CD4-positive, alpha-beta T cell treated with Interleukin-2 at 100 ng/mL for 4 hours (primary cell): ENCODE data around the gene TM9SF3.

Source experiments
- DNase-seq: peaks from one replicate; pipeline ENCODE4 v3.0.0-alpha.2; 2020; ENCODE audit warnings: low spot score

Gene TM9SF3

DNA sequence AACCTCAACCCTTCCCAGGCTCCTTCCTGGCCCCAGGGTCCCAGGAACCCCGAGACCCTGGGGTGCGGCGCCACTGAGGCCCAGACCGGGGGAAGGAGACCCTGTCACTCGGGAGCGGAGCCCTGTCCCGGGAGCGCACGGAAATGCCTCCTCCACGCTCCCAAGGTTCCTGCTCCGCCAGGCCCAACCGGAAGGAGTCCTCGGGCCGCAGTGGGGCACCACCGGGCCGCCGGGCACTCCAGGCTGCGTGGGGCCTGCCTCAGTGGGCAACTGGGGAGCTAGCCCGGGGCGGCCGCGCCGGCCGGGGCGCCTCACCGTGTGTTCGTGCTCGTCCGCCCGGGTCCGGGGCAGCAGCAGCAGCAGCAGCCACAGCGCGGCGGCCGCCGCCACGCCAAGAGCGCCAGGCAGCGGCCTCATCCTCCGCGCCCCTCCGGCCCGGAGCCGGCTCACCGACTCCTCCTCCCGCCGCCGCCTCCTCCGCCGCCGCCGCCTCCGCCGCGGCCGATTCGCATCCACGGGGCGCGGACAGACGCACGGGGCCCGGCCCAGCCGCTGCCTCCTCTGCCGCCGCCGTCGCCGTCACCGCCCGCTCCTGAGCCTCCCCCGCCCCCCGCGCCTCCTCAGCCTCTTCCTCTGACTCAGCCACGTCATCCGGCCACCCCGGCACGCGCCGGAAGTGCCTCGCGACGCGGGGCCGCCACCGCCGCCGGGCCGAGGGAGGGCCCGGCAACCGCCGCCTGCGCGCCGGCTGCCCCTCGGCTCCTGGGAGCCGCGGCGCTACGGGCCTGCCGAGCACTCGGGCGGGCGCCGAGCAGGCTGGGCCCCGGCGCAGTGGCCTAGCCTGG is at the start of gene TM9SF3:
TM9SF3 (minus strand) TSS at position 594 of the 845 bp plus-strand sequence; CDS start at position 417, 177 bp downstream.
- DNase-seq: peak; percentile 92

DNA sequence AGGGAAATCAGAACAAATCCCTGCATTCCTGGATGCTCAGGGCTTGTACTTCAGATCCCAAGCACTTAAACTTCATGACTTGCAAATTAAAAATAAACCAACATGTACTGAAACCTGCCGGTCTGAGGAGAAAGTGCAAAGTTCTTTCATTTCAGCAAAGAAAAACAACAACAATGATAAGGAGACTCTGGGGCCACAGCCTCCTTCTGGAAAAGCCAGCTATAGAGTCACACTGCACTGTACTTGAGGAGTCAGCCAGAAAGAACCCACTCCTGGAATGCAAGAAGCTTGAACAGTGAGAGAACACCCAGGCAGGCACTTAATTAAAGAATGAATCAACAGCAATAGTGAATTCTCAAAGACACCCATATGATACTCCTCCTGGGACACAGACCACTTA is 49.7 kb upstream of the TM9SF3 start:
- no peak for DNase-seq

DNA sequence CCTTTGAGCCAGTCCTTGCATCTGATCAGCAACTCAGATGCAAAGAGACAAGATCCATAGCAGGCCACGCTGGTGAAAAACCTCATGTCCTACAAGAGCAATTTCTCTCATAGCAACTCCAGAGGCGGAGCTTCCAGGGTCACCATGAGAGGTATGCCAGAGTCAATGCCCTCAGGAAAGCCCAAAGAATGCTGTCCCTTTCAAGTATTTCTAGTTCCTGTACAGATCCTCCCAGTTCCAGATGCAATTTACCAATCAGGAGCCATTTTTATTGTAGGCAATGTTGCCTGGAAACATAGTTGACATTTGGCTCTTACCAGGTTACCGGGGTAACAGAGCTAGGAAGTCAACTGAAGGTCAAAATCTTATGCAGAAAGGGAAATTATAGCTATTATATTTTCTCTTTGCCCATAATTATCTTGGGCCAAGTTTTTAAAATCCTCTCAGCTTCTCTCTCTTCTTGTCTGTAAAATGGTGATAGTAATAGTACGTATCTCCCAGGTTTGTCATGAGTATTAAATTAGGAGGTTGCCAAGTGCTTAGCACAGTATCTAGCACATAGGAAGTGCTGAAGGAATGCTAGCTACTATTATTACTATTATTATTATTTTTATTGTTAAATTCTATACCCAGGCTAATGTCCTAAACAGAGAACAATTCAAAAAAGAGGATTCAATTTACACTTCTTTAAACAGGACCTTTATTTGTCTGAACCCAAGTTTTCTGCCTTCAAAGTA is 46.3 kb upstream of the TM9SF3 start:
- no peak for DNase-seq

- no peak for DNase-seq
Measured at GRCh38 chr10:96627292-96627691, 40.5 kb upstream of the TM9SF3 start.

- DNase-seq: no peak
Measured at GRCh38 chr10:96626795-96627194, 40.0 kb upstream of the TM9SF3 start.

- DNase-seq: no peak
Measured at GRCh38 chr10:96625173-96625572, 38.4 kb upstream of the TM9SF3 start.

- DNase-seq: no peak
Measured at GRCh38 chr10:96622013-96622787, 35.4 kb upstream of the TM9SF3 start.

- DNase-seq: no peak
Measured at GRCh38 chr10:96619796-96620773, 33.3 kb upstream of the TM9SF3 start.

DNA sequence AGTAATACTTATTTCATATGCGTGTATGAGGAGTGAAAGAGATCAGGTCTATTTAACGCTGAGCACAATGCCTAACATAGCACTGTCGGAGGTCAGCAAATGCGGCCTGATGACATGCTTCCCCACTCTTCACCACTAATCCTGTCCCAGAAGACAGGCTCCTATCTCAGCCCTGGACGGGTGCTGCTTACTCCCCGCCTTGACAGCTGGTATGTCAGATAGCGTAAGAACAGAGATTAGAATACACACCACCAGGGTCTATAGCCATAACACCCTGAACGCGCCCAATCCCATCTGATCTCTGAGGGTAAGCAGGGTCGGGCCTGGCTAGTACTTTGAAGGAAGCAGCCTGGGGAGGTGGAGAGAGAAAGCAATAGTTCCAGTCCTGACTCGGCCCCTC is 32.3 kb upstream of the TM9SF3 start:
- no peak for DNase-seq

DNA sequence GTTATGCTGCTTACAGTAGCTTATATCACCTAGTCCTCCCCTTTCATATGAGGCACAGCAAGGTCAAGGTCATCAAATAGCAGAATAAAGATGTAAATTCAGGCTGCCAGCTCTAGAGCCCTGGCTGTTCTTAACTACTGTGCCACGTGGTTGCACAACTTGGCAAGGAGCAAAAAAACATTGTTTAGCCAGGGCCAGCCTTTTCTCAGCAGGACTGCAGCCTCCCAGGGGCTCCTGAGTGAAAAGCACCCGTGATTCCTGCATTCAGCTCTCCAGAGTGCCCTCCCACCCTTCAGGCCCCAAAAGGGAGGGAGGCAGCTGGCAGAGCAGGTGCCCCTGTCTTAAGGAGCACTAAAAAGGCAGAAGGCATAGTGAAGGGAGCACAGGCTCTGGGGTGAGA is 31.8 kb upstream of the TM9SF3 start:
- DNase-seq: no peak

DNA sequence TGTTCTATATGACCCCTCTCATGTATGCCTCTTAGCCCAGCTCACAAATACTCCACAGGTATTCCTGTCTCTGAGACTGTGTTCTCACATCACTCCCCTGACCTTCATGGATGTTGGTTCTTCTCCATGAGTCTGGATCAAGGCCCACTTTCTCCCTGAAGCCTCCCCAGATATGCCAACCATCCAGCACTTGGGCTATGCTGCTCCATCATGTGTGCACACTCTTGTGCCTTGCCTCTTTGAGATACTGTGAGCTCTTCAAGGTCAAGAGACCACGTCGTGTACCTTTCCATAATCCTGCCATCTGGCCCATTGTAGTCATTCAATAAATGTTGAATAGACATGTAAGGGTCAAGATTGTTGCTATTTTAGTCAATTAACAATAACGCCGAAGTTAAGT is 30.1 kb upstream of the TM9SF3 start:
- DNase-seq: no peak

- DNase-seq: no peak
Measured at GRCh38 chr10:96614515-96614914, 27.7 kb upstream of the TM9SF3 start.

GRCh38 chr10:96613576-96613975 is 26.8 kb upstream of the TM9SF3 start:
- DNase-seq: no peak

DNA sequence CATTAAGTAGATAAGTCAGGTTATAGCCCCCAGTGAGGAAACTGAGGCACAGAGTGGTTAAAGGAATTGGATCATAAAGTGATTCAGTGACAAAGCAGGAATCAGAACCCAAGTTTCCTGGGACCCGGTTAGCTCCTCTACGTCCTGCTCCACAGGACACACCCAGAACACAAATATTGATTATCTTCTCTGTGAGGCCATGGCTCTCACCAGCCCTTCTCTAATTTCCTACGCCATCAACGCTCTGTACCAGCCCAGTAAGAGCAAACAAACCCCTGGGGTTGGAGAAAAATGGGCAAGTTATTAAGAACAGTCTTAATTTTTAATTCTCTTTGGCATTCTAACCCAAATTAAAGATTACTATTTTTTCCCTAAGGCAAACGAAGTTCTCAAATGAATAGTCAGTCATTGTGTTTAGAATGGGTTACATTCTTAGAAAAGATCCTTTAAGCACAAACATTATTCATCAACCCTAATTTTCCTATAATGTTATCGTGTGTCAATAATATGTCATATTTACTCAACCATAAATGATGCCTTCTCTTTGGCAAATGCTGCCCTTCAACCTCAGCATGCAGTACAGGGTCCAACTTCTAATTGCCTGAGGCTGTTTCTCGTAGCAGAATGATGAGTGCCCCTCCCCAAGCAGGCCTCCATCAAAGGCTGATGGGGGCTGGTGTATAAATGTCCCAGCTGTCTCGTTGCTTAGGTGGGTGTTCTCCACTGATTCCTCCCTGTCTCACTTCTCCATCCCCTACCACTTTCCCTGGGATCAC is 25.4 kb upstream of the TM9SF3 start:
- DNase-seq: no peak

GRCh38 chr10:96610817-96611216 is 24.0 kb upstream of the TM9SF3 start:
- DNase-seq: no peak

DNA sequence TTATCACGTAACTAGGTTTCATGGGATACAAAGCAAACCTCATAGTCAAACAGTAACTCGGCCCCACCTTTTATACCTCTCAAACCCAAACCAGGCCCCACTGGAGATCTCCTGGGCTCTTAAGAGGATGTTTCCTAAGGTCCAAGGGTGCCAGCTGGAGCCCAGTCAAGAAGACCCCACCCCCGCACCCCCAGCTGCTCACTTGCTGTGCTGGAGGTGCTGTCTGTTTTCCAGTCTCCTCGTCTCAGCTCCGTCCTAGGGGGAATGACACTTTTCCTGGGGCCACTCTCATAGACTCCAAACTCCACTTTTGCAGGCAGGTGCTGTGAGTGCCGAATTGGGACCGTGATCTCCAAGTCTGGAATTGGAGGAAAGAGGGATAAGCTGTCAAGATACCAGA is 22.7 kb upstream of the TM9SF3 start:
- DNase-seq: no peak

DNA sequence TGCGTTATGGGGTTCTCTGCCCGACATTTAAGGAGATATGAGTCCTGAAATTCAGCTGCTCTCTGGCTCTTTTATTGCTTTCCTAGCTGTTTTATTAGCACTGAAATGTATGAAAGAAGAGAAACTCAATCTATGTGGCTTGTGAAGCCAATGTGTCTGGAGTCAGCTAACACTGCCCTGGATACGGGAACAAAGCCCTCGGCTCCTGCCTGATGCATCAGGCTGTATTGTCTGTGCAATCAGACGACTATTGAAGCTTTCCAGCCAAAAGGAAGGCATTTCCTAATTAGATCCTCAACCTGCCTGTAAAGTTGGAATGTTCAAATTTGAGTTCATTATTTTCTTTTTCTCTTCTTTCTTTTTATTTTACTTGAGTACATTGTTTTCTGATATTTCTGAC is 22.0 kb upstream of the TM9SF3 start:
- no peak for DNase-seq

DNA sequence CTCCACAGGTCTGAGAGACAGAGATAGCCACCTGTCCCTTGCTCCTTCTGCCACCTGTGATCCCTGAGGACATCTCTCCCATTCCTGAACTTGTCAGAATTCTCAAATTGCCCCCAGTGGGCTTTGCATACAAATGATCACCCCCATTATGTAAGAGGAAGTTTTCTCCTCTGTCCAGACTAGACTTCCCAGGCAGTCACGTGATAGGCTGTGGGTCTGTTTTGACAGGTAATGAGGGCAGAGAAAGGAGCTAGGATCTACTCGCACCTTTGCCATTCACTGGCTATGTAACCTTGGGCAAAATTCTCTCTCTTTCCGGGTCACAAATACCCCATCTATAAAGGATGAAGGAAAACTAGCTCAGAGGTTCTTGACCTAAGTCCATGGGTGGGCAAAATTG is 21.4 kb upstream of the TM9SF3 start:
- no peak for DNase-seq

DNA sequence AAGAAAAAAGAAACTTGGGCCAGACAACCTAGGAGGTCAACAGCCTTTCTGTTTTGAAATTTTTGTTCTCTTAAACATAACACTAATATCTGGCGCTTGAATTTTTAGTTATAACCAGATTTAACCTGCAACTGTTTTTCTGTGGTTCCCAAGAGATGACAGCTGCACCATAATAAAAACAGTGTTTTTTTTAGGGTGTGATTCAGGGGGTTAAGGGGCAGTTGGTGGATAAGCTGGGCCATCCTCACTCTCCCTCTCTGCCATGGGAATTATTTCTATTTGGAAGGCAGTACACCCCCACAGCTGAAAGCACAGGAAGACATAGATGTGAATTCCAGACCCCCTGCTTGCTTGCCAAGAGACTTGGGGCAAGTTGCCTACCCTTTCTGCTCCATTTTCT is 20.1 kb upstream of the TM9SF3 start:
- no peak for DNase-seq

DNA sequence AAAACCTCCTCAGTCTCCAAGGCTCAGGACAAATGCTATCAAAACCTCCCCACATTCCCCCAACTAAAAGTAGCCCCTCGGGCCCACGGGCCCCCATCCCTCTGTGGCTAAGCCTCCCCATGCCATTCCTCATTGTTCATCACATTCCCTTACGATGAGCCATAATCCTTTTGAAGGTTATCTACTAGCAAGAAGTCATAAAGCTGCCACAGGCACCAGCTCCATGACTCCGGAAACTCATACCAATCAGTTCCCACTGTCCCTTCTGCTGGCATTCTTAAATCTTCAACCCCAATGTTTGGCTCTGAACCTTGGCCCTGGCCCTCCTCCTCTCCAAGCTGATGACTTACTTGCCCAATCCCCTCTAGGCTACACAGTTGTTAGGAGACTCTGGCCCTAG is 19.4 kb upstream of the TM9SF3 start:
- DNase-seq: no peak

DNA sequence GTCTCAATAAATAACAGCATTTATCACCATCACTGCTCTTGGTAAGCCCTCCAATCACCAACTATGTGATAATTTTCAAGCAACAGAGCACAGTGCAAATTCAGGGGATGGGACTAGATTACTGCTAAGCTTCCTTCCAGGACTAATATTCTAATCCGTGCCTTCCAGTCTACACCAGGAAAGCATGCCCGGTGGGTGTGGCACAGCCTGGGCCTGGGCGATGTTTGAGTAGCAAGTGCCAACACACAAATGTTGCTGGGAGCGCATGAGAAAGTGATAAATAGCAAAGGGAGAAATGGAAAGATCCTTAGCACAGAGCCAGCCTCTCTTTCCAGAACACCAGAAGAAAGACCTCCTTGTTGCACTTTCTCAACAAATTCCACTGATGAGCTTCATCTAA is 13.5 kb upstream of the TM9SF3 start:
- no peak for DNase-seq
